Osteoblast (primary cell): ENCODE data around the gene DCLRE1B. TPM values are rescaled to one million over a fixed set of nuclear protein-coding genes. Genes with fewer than 3 reads are reported as not detected.

Experiments
- DNase-seq: peaks from one replicate; pipeline ENCODE4 v3.0.0; 2011; ENCODE audit warnings: low spot score, mixed read lengths; ENCODE audit not compliant: insufficient read length; ENCODE audit errors: missing footprints
- H2AFZ ChIP-seq: 2 replicates; pipeline ENCODE4 v1.6.0; 2011; ENCODE audit warnings: mild to moderate bottlenecking, low read length
- H3K27ac ChIP-seq: 2 replicates; pipeline ENCODE4 v1.5.1; 2011; ENCODE audit warnings: mild to moderate bottlenecking, low read depth, low read length, moderate library complexity
- H3K27me3 ChIP-seq: 2 replicates; pipeline ENCODE4 v1.6.0; 2012; ENCODE audit warnings: mild to moderate bottlenecking, control low read depth, inconsistent platforms, low read length, moderate library complexity; ENCODE audit not compliant: insufficient read depth
- H3K36me3 ChIP-seq: 2 replicates; pipeline ENCODE4 v1.5.1; 2011; ENCODE audit warnings: mild to moderate bottlenecking, low read length, control low read depth, moderate library complexity; ENCODE audit not compliant: insufficient read depth
- H3K4me1 ChIP-seq: 2 replicates; pipeline ENCODE4 v1.5.1; 2011; ENCODE audit warnings: mild to moderate bottlenecking, low read length, control low read depth, moderate library complexity; ENCODE audit not compliant: insufficient read depth
- H3K4me2 ChIP-seq: 2 replicates; pipeline ENCODE4 v1.6.0; 2011; ENCODE audit warnings: mild to moderate bottlenecking, low read length; ENCODE audit not compliant: insufficient read depth
- H3K4me3 ChIP-seq: fragments of 200-600 bp; sonication (generic); 3 replicates; pipeline ENCODE4 v1.5.1; 2012; ENCODE audit warnings: mild to moderate bottlenecking, low read length, inconsistent platforms; ENCODE audit not compliant: insufficient read depth
- H3K79me2 ChIP-seq: 2 replicates; pipeline ENCODE4 v1.6.0; 2012; ENCODE audit warnings: mild to moderate bottlenecking, low read length, control low read depth, inconsistent platforms; ENCODE audit not compliant: insufficient read depth
- H3K9me3 ChIP-seq: 2 replicates; pipeline ENCODE4 v1.5.1; 2011; ENCODE audit warnings: low read depth, low read length, control low read depth
- H4K20me1 ChIP-seq: 2 replicates; pipeline ENCODE4 v1.6.0; 2012; ENCODE audit warnings: mild to moderate bottlenecking, low read length, control low read depth; ENCODE audit not compliant: insufficient read depth
- total RNA-seq: library from RNA; depleted of rRNA; stranded (reverse); fragments of >200 nt; gene quantifications from 2 replicates; pipeline ENCODE4 v1.2.3, GENCODE V29; 2012
- TF ChIP-seq, protein P1 (sequence below): IDR thresholded peaks from 2 replicates; pipeline ENCODE4 v1.5.1; 2011; ENCODE audit warnings: mild to moderate bottlenecking, low read depth, low read length, moderate library complexity; ENCODE audit errors: extremely low read depth

The DCLRE1B gene
- total RNA-seq, 1 donor, result 3.6 TPM

DNA sequence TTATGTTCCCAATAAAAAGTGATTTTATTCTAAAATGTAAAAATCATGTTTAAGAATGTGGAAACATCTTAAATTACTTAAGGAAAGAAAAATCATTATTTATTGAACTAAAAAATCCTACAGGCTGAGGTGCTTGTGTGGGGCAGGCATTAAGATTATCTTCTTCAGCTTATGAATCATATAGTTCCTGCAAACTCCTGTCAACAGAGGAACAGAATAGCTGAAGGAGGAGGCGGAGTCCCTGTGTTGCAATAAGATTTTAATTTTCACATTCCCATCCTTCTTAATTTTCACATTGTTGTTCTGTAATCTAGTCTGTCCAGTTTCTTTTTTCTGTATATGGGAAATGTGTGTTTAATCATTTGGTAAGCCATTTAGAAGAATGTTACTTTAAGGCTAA is 53.6 kb downstream of the DCLRE1B start:
- Histone ChIP-seq H3K36me3 (peaks cover 39% of the 10 kb centered on the region), H3K27me3 (no peaks in the 10 kb centered on the region), H3K4me2 (no peak overlapping the region), H3K27ac (no peak overlapping the region), H3K9me3 (no peaks in the 10 kb centered on the region), H4K20me1 (no peaks in the 10 kb centered on the region), H2AFZ (no peak overlapping the region), H3K79me2 (peaks cover 2% of the 10 kb centered on the region), H3K4me3 (no peak overlapping the region), H3K4me1 (no peaks in the 10 kb centered on the region)
- TF ChIP-seq, protein P1, sequence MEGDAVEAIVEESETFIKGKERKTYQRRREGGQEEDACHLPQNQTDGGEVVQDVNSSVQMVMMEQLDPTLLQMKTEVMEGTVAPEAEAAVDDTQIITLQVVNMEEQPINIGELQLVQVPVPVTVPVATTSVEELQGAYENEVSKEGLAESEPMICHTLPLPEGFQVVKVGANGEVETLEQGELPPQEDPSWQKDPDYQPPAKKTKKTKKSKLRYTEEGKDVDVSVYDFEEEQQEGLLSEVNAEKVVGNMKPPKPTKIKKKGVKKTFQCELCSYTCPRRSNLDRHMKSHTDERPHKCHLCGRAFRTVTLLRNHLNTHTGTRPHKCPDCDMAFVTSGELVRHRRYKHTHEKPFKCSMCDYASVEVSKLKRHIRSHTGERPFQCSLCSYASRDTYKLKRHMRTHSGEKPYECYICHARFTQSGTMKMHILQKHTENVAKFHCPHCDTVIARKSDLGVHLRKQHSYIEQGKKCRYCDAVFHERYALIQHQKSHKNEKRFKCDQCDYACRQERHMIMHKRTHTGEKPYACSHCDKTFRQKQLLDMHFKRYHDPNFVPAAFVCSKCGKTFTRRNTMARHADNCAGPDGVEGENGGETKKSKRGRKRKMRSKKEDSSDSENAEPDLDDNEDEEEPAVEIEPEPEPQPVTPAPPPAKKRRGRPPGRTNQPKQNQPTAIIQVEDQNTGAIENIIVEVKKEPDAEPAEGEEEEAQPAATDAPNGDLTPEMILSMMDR, result no peak
- DNase-seq, result no peak

DNA sequence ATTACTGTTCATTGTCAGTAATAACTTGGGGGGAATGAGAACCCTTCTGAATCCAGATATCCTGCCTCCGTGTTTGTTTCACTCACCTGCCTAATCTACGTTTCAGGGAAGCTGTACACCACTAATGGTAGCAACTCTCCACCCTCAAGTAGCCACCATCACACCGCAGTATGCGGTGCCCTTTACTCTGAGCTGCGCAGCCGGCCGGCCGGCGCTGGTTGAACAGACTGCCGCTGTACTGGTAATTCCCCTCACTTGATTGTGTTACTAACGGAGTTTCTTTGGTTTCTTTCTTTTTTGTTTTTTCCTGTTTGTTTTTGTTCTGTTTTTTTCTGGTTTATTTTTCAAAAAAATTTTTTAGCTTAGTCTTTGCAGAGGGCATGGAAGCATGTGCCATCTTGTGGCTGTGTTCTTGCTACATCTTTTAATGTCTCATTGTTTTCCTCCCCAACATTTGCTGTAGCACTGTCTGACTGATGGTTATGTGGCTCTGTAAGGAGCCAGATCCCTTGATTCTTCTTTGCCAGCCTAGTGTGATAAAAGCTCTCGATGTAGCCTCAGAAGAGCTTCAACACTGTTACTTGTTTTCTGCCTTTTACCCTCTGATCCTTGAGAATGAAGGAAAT is 58.3 kb downstream of the DCLRE1B start:
- H3K4me2 ChIP-seq, result no peak overlapping the region
- no peaks in the 10 kb centered on the region for H3K9me3 ChIP-seq
- DNase-seq, result no peak
- no peak overlapping the region for H3K27ac ChIP-seq
- H2AFZ ChIP-seq, result no peak overlapping the region
- H3K4me3 ChIP-seq, result no peak overlapping the region
- H4K20me1 ChIP-seq, result no peaks in the 10 kb centered on the region
- no peaks in the 10 kb centered on the region for H3K79me2 ChIP-seq
- H3K4me1 ChIP-seq, result no peaks in the 10 kb centered on the region
- no peaks in the 10 kb centered on the region for H3K27me3 ChIP-seq
- TF ChIP-seq, protein P1, result peak; percentile 44
- H3K36me3 ChIP-seq, result peaks cover 43% of the 10 kb centered on the region

Other genes with a start within 250 kb of the DCLRE1B start
- gene PHTF1, start 145.8 kb upstream of the DCLRE1B start, total RNA-seq, result 41.6 and 42.4 TPM in 2 replicates
- gene RSBN1, start 92.8 kb upstream of the DCLRE1B start, total RNA-seq, result 14.5 and 15.3 TPM in 2 replicates
- gene PTPN22, start 33.6 kb upstream of the DCLRE1B start, total RNA-seq, result 1.1 and 1.8 TPM in 2 replicates
- 0.29 and 0.36 TPM in 2 replicates for gene BCL2L15, start 17.7 kb upstream of the DCLRE1B start, total RNA-seq
- gene AP4B1, start 527 bp upstream of the DCLRE1B start, total RNA-seq, result 14.1 and 15.9 TPM in 2 replicates
- 22.7 and 23.9 TPM in 2 replicates for gene HIPK1, start 24.0 kb downstream of the DCLRE1B start, total RNA-seq
- 359 and 418 TPM in 2 replicates for gene OLFML3, start 74.1 kb downstream of the DCLRE1B start, total RNA-seq
- 0.29 and 0.36 TPM in 2 replicates for gene SYT6, start 248.5 kb downstream of the DCLRE1B start, total RNA-seq